OCI-LY1 (cell line): ENCODE results near the gene ZG16B.

Source experiments
- CTCF ChIP-seq: fragments of 200-600 bp; sonication (generic), shearing (Covaris generic); IDR thresholded peaks from 2 replicates; pipeline ENCODE4 v1.5.1; 2017; ENCODE audit warnings: mild to moderate bottlenecking, antibody characterized with exemption, low read length, moderate library complexity, mixed read lengths
- EZH2 ChIP-seq: fragments of 200-600 bp; sonication (generic), shearing (Covaris generic); IDR thresholded peaks from 2 replicates; pipeline ENCODE4 v1.8.0; 2017; ENCODE audit warnings: borderline replicate concordance, mixed run types, mild to moderate bottlenecking, antibody characterized with exemption, low read length, moderate library complexity, mixed read lengths

GRCh38 chr16:2856061-2856670 is 26.1 kb downstream of the ZG16B start:
- TF ChIP-seq CTCF (no peak), EZH2 (no peak)
